GM23338 (cell line): ENCODE data around the gene PDE2A. TPM values are rescaled to one million over a fixed set of nuclear protein-coding genes. Genes with fewer than 3 reads are reported as not detected.

Experiments used
- CREB1 ChIP-seq: fragments of 250-450 bp; sonication (Bioruptor Pico); IDR thresholded peaks from 2 replicates; pipeline ENCODE4 v1.5.0; 2020; ENCODE audit warnings: low read depth, mild to moderate bottlenecking, moderate library complexity
- ETS1 ChIP-seq: IDR thresholded peaks from 2 replicates; pipeline ENCODE4 v1.6.1; 2016; ENCODE audit warnings: antibody characterized with exemption
- EZH2 ChIP-seq: fragments of 200-600 bp; sonication (generic); IDR thresholded peaks from one replicate; pipeline ENCODE4 v1.8.0; 2017; ENCODE audit warnings: antibody characterized with exemption, mild to moderate bottlenecking, low read depth; ENCODE audit not compliant: unreplicated experiment
- EZH2phosphoT487 ChIP-seq: fragments of 200-600 bp; sonication (generic); IDR thresholded peaks from one replicate; pipeline ENCODE4 v1.8.1; 2018; ENCODE audit warnings: antibody characterized with exemption; ENCODE audit not compliant: unreplicated experiment
- JUNB ChIP-seq: IDR thresholded peaks from one replicate; pipeline ENCODE4 v1.6.1; 2016; ENCODE audit warnings: antibody characterized with exemption; ENCODE audit not compliant: unreplicated experiment
- NANOG ChIP-seq: IDR thresholded peaks from 2 replicates; pipeline ENCODE4 v1.6.1; 2016; ENCODE audit warnings: antibody characterized with exemption, borderline replicate concordance
- REST ChIP-seq: IDR thresholded peaks from one replicate; pipeline ENCODE4 v1.6.1; 2018; ENCODE audit warnings: antibody characterized with exemption; ENCODE audit not compliant: unreplicated experiment
- STAT1 ChIP-seq: IDR thresholded peaks from one replicate; pipeline ENCODE4 v1.6.1; 2016; ENCODE audit warnings: antibody characterized with exemption; ENCODE audit not compliant: unreplicated experiment
- ZNF114 ChIP-seq: fragments of 250-450 bp; sonication (Bioruptor Pico); IDR thresholded peaks from 2 replicates; pipeline ENCODE4 v1.5.0; 2020; ENCODE audit warnings: mild to moderate bottlenecking, moderate library complexity
- ZNF462 ChIP-seq: fragments of 250-450 bp; sonication (Bioruptor Pico); IDR thresholded peaks from 2 replicates; pipeline ENCODE4 v1.5.0; 2020; ENCODE audit warnings: mild to moderate bottlenecking, moderate library complexity
- polyA plus RNA-seq: library from polyadenylated mRNA; unstranded; fragments of >200 nt; fragmentation: Nextera tagmentation; extraction: Ambion mirVana; gene quantifications from 2 replicates; pipeline ENCODE4 v1.2.1, GENCODE V29; 2016
- total RNA-seq: library from RNA; depleted of rRNA; stranded (reverse); fragments of >200 nt; shearing (Covaris generic); gene quantifications from 2 replicates; pipeline ENCODE4 v1.2.3, GENCODE V29; 2014

The PDE2A gene
- total and polyA plus RNA-seq, 2 experiments from 2014 or later: 4.3 to 16.2 TPM

- no peak for TF ChIP-seq ZNF462
- no peak for TF ChIP-seq ZNF114 (CRISPR knock-in tag)
- TF ChIP-seq EZH2phosphoT487: no peak
- no peak for TF ChIP-seq ETS1
- no peak for TF ChIP-seq NANOG
- no peak for TF ChIP-seq CREB1 (CRISPR knock-in tag)
- no peak for TF ChIP-seq REST
- TF ChIP-seq JUNB: no peak
- no peak for TF ChIP-seq STAT1
- no peak for TF ChIP-seq EZH2
Observed at GRCh38 chr11:72712841-72713240, 38.6 kb upstream of the PDE2A start (continued).
